ENCODE data around the gene MAST4.
"Not testable (repeated sequence)": the region's sequence is repeated elsewhere in the genome, so short reads cannot be mapped to it uniquely, and the experiment has no call there.

Gene MAST4

DNA sequence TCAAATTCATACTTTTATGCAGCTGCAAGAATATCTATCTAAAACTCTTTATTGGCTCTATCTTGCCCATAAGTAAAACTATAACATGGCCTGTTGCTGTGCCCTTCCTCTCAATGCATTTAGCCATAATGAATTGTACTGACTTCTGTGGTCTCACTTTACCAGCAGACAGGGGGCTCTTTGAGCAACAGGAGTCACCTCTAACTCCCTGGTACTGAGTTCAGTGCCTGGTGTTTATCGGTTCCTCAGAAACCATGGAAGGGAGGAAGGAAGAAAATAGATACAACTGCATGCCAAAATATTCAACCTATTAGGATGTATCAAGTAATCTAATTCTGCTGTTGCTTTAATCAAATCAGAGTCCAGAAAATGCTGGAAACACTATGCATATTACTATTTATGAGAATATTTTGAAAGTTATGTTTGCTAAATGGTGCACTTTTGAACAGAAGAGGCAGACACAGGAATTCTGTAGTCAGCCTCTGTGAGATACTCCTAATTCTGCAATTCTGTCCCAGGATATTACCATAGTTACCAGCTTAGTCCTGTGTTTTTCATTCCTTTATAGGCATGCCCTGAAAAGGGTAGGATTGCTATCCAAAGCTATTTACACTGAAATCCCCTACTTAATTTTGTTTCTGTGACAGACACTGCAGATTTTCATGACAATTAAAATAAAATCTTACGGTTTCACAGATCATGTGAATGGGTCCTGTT is 510.6 kb downstream of the MAST4 start:
- DNase-seq (ENCODE audit: low read depth in 1 of 2, low spot score in 1 of 2), result no peak

DNA sequence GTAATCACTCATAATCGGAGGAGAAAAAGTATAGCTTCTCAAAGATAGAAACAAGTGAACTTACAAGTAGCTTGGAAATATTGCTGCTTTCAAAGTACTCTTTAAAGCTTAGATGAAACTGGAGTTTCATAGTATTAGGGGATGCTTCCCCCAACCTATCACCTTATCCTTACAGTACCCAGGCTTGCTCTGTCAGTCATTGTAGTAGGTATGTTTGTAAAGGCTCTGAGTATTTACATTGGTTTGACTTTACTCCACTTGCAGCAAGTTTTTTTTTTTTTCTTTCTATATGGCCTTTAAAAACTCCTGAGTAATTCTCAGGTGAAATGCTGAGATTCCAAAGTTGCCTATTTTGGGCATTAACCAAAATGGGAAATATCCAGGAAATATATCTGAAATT is 515.6 kb downstream of the MAST4 start:
- DNase-seq (ENCODE audit: low read depth in 1 of 2, low spot score in 1 of 2), result no peak

DNA sequence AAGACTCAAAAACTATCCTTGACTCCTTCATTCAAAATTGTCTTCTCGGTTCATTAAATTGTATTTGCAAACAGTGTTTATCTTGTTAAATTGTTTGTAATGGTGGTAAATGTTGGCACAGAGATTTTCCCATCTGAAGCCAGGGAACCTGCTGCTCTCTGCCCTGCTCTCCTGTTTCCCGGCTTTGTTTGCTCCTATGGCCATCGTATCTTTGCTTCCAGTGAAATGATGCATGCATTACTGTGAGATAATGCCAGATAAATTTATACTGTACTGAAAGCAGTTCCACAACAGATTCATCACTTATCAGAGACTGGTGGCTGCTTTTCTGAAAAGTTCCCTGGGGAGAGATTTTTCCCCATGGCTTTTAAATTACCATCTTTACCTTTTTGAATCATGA is 519.1 kb downstream of the MAST4 start:
- DNase-seq (ENCODE audit: low read depth in 1 of 2, low spot score in 1 of 2), result no peak

DNA sequence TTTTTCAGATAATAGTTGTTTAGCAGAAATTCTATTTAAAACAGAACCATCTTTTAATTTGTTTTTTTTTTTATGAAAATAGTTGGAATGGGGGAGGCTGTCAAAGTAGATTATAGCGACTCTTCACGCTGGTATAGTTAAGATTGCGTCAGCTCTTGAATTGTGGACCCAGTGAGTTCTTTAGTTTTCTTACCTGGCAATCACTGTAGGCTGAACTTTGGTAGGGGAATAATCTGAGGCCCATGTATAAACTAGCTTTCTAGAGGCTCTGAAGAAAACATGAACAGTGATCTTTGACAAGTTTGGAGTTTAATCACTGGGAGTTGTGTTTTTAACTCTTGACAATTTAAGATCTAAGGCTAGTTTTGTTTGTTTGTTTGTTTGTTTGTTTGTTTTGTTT is 519.6 kb downstream of the MAST4 start:
- no peak for DNase-seq (ENCODE audit: low read depth in 1 of 2, low spot score in 1 of 2)

DNA sequence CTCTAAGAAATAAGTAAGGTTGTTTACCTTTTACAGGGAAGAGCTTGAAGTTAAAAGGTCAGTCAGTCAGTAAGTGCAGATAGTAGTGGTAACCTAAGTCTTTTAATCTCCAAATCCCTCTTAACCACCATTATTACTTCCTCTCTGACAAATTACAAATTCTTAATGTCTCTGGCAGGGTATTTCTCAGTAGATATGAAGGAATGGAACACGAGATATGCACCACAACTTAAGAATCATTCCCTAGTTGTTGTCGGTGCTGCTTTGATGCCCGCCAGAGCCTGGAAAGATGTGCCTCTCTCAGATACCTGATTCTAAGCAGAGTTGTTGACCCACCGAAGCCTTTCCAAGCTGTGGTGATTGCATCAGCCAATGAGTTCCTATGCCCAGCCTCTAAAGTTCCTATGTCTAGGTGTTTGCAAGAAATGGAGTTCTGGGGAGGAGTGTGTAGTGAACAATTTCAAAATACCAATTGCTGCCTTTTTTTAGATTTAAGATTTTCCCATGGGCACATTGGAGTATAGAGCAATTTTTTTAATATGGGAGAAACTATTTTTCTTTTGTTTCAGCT is 521.9 kb downstream of the MAST4 start:
- DNase-seq (ENCODE audit: low read depth in 1 of 2, low spot score in 1 of 2), result no peak

DNA sequence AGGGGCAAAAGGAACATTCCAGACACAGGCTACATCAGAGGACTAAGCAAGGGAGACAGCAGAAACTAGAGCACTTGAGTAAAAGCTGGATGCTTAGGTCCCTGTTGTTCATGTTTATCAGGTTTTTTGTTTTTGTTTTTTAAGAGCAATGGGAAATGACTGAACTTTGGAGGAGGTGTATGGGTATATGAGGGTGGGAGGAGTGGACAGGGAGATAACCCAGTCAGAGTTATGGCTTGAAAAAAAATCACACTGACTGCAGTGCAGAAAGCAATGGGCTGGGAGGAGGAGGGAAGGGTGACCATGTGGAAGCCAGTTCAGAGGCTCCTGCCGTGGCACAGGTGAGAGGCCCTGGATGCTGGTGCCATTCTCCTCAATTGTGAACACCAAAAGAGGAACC is 522.8 kb downstream of the MAST4 start:
- no peak for DNase-seq (ENCODE audit: low read depth in 1 of 2, low spot score in 1 of 2)

DNA sequence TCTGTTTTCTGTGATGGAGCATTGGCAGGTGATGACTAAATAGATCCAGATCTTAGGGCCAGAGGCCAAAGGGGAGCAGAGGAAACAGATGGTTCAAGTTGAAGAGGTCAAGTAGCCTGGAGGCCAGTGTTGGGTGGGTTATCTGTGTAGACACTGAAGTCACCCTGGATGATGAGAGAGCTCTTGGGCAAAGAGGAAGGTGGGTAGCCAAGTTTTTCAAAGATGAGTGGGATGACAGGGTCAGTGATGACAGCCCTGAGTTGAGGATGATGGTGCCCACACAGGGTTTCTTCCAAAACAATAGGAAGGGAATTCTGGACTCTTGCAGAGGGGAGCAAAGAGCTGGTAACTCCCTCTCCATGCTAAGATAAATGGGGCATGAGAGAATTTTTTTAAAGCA is 523.8 kb downstream of the MAST4 start:
- DNase-seq (ENCODE audit: low read depth in 1 of 2, low spot score in 1 of 2), result no peak

DNA sequence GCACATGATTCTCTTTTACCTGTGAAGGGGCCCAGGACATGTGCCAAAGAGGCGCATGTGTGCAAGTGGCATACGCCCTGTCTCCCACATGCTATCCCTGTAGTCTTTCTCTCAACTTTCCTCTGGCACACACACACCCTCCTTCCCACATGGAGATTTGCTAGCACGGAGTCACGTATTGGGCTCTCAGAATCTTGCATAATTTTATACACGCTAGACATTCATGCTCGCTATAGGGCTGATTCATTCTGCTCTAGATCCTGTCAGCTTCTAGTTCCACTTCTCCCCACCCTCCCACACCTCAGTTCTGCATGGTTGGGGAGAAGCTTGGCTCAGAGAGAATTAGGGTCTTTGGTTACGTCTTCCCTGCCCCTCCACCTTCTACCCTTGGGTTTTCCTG is 527.6 kb downstream of the MAST4 start:
- DNase-seq (ENCODE audit: low read depth in 1 of 2, low spot score in 1 of 2), result no peak

DNA sequence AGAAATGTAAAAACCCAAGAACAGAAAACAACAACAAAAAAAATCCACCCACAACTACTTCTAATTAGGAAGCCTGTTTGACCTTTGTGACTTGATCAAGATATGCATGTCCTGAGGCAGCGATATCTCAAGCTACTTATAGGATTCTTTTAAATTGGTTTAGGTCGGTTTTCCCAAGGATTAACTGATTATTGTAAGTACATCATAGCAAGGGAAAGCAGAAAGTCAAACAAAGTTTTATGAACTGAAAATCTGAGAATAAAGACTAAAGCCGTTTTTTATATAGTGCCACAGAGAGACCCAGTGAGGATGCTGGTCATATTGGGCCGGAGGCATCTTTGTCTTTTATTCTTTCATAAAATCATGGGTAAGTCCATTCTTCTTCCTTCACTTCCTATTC is 528.4 kb downstream of the MAST4 start:
- DNase-seq (ENCODE audit: low read depth in 1 of 2, low spot score in 1 of 2), result no peak

DNA sequence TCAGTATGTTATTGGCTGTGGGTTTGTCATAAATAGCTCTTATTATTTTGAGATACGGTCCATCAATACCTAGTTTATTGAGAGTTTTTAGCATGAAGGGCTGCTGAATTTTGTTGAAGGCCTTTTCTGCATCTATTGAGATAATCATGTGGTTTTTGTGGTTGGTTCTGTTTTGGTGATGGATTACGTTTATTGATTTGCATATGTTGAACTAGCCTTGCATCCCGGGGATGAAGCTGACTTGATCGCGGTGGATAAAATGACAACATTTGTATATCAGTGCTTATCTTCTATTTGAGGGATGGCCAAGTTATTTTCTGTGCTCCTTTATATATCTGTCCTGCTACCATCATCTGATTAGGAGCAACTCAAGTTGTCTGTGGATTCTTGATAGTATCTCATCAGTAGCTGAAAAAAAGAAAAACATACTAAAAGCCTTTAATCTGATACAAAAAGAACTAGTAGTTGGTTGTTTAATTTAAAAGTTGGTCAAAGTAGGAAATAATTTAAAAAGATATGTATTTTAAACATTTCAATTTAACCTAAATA is 531.2 kb downstream of the MAST4 start:
- not testable (repeated sequence) for DNase-seq (ENCODE audit: low read depth in 1 of 2, low spot score in 1 of 2)

DNA sequence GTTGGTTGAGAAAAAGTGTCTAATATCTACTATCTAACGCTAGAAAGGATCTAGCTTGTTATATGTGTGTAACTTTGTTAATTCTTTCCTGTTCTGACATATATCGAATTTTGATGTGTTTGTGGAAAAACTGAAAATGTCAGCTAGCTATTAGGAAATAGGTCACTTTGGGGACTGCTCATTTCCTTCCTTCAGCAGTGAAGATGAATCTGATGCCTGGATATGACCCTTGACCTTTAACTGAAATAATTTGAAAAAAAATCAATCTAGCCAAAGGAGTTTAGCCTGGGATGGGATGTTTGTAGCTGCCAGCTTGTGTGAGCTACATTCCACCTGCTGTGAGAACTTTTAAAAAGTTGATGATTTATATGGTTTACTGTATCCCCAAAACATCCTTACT is 533.6 kb downstream of the MAST4 start:
- DNase-seq (ENCODE audit: low read depth in 1 of 2, low spot score in 1 of 2), result no peak

DNA sequence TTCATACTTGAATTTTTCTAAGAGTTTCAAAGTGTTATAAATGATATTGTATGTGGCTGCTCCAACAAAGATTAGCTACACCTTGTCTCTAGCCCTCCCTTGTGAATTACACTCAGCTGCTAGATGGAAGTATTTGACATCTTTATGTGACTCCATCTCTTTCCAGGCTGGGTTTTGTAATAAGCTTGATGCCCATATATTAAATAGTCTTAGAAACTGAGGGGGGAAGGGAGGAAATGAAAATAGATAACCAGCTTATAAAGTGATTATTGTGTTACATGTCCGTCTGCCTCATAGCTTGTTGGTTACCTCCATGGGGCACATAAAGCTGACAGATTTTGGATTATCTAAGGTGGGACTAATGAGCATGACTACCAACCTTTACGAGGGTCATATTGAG is 537.0 kb downstream of the MAST4 start:
- DNase-seq (ENCODE audit: low read depth in 1 of 2, low spot score in 1 of 2), result no peak

DNA sequence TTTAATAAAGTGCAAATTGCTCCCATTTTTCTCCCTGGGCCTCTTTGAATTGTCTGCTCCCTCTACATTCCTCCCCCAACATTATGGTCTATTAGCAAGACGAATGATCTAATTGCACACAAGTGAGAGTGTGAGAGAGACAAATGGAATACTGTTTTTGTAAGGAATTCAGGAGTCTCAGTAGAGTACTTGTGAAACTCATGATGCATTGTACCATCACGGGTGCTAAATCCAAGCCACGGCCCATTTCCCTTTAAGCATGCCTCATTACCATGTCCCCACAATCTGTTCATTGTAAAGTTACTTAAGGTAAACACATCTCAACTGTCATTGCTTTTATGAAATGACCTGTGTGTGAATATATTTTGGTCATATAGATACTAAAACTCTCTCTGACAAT is 537.6 kb downstream of the MAST4 start:
- no peak for DNase-seq (ENCODE audit: low read depth in 1 of 2, low spot score in 1 of 2)

DNA sequence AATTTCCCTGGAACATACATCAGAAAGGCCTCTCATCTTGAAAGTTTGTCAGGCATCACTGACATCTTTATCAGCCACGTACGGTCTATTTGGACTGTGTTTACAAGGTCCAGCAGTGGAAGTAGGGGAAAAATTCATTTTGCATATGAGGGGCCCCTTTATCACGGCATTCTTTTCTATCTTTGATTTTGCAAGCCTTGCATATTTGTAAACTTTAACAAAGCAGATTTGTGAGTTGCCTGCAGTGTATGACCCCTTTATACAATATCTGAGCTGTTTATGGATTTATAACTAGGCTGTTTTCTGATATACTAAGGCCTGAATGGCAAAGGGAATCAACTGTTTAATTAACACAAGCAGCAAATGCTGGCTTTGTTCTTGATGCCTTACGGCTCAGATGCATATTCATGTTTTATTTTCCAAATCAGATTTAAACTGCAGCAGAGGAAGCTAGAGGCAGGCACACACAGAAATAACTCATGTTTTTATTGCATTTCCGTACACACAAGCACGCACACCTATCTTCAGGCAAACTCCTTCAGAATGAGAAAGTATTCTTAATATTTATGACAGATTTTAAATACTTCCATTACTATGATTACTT is 539.3 kb downstream of the MAST4 start:
- DNase-seq (ENCODE audit: low read depth in 1 of 2, low spot score in 1 of 2), result no peak

DNA sequence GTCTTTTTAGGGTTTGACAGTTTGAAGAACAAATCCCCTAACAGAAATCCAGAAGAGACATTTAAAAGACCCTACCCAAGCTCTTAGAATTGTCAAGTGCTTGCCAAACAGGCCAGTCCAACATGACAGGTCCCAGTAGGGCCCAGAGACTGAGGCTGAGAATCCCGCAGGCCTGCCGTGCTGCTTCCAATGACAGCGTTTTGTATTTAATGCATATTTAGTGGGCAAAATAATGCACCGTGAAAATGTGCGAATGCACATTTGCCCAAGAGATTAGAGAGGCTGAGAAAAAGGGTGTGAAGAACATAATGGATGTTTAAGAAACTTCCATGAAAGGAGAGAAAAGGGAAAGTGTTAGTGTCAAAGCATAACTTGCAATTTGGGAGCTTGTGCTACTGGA is 542.8 kb downstream of the MAST4 start:
- no peak for DNase-seq (ENCODE audit: low read depth in 1 of 2, low spot score in 1 of 2)

DNA sequence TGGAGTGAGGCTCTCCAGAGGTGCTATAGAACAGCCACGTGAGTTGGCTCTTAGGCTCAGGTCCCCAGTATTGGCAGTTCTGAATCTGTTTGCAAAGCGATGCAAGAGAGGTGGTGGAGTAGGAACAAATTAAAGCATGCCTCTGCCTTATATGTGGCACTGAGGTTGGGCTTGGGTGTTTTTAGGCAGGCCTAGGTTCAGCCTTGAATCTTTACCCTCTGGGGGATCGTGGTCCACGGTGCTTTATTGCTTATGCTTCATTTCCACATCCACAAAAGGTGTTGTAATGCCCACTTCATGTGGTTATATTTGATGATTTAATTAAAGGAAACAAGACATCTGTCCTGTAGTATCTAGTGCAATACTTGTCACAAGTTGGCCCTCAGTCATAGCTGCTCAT is 544.2 kb downstream of the MAST4 start:
- DNase-seq (ENCODE audit: low read depth in 1 of 2, low spot score in 1 of 2), result no peak

DNA sequence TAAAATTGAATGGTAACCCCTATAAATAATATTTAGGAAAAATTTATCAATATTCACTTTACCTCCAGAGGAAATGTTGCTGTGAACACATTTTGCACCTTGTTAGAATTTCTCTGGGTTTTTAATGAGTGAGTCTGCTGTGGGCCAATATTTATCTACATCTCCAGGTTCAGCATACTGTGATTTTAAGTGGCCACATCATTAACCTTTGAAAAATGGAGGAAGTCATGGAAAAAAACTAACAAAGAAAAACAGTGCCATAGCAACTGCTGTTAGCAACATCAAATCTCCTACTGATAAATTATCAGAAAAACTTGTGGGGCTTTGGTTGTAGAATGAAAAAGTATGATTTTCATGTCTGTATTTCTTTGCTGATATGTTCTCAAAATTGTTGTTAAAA is 545.5 kb downstream of the MAST4 start:
- no peak for DNase-seq (ENCODE audit: low read depth in 1 of 2, low spot score in 1 of 2)

DNA sequence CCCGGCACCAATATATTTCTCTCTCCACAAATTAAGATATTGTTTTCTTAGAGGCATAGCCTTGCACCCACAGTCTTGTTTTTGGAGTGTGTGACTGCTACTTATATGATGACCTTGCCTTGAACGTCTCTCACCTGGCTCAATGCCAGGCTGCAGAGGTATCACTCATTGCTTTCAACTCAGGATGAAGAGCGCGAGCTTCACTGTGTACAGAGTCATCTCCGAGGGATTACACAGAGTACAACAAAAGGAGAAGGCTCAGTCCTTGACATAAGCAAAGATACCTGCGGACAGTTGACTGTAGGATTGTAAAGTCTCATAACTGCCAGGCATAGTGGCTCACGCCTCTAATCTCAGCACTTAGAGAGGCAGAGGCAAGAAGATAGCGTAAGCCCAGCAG is 546.6 kb downstream of the MAST4 start:
- no peak for DNase-seq (ENCODE audit: low read depth in 1 of 2, low spot score in 1 of 2)

DNA sequence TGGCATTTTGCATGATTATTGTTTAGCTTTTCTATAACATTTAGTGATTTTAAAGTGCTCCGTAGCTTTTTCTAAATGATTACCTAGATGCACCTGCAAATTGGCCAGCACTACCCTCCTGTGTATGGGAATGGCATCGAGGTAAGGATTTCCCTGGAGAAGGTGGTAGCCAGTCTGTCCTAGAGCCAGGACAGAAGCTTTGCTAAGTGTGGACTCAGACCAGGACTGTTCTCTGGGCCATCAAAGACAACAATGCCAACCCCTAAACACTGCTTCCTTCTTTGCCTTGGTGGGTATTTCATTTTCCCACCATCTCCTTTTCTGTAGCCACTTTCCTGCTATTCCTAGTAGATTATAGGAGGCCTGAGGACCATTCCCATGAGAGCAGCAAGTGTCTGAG is 547.4 kb downstream of the MAST4 start:
- DNase-seq (ENCODE audit: low read depth in 1 of 2, low spot score in 1 of 2), result no peak

DNA sequence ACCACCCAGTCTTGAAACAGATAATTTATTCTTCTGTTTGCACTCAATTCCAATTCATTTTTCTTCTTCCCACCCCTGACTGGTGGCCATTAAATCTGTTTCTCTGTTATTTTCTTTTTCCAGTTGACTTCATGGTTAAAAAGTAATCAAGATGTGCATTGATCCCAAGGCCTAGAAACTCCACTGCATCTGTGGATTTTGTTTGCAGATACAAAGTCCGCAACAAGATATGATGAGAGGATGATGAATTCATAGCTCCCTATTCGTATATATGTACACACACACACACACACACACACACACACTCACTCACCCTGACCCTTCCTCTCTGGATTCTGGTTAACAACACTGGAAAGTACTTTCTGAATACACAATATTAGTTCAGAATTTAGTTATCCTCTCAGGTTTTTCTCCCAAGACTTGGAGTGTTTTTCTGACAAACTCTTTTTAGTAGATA is 548.0 kb downstream of the MAST4 start:
- no peak for DNase-seq (ENCODE audit: low read depth in 1 of 2, low spot score in 1 of 2)

DNA sequence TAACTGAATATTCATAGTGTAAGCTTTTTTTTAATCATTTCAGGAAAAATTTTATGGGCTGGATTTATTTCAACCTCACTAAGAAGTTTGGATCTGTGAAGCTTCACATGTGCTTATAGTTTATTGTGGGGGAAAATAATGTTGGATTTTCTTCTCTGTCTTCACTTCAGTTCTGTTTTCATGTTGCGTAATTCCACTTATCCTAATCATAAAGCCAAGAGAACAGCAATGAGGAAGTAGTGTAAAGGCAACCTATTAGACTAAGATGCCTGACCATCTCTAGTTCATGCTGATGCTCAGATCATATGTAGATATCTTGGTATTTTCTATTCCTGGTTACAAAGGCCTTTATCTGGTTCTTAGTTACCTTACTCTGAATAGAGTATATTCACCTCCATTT is 550.4 kb downstream of the MAST4 start:
- DNase-seq (ENCODE audit: low read depth in 1 of 2, low spot score in 1 of 2), result no peak

DNA sequence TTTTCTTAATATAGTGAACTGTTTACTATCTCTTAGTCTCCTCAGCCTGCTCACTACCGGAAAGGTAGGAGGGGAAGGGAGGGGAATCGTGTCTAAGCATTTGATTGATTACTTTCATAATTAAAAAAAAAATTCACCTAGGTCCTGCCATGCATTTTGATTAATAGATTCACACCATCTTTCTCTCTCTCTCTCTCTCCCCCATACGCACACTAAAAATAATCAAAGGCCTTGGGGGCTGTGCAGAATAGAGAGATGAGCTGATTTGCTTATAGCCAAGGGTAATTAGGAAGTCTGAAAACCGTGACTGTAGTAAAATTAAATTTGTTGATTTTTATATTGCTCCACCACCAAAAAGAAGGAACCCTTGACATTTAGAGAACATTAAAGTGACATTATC is 550.8 kb downstream of the MAST4 start:
- DNase-seq (ENCODE audit: low read depth in 1 of 2, low spot score in 1 of 2), result no peak

DNA sequence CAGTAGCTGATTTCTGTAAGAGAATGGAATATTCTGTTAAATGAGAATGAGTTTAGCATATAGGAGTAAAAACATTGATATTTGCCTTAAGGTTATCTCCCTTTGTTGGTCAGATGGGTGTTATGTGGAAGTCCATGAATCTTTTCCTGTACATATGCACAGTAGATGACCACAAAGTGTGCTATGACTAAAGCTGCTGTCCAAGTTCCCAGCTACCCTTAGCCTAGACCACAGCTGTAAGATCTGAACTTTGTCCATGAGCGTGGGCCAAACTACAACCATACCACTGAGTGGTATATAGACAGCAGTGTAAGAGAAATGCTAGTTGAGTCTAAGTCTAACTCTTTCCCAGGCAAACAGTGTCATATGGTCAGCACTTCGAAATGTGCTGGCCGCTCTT is 551.6 kb downstream of the MAST4 start:
- DNase-seq (ENCODE audit: low read depth in 1 of 2, low spot score in 1 of 2), result no peak
